HG02588 (cell line): ENCODE results near the gene ZNF467.

Experiments used
- ATAC-seq: cut with Tn5 transposase; IDR thresholded peaks from one replicate; pipeline ENCODE4 v1.9.1; 2021; ENCODE audit warnings: mild to moderate bottlenecking, moderate library complexity; ENCODE audit not compliant: unreplicated experiment

ZNF467 gene

GRCh38 chr7:149729983-149730801, 43.2 kb downstream of the ZNF467 start:
- no peak for ATAC-seq

- ATAC-seq, result no peak
Observed at GRCh38 chr7:149729586-149729982, 43.8 kb downstream of the ZNF467 start.

DNA sequence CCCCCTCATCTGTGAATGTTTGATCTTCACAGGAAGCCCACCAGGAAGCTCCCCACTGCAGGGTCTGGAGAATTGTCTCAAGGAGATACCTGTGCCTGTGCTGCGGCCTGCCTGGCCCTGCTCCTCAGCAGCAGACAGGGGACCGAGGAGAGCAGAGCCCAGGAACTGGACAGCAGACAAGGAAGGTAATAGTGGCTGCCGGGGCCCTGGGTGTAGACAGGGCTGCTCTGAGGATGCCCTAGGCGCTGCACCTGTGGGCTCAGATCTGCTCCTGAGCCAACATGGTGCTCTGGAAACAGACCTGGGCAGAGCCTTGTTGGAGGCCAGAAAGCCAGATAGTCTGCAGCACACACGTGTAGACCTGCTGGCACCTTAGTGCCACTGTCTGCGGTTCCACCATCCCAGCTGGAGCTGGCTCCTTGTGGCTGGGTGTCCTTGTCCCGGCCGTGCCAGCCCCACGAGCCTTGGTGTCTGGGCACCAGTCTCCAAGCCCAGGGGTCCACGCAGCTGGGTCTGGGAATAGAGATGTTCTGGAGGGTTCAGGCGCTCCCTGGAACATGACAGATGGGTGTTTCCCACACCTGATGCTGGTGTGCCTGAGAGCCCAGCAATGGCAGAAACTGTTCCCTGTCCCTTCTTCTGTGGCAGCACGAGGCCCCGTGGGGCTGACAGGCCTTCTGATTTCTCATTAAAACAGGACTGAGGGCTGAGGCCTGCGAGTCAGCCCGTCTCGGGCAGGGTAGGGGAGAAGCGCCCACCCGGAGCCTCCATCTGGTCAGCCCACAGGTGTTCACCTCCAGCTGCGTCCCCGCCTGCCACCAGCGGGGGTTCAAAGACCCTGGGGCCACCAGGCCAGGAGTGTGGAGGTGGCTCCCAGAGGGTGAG, 44.7 kb downstream of the ZNF467 start:
- no peak for ATAC-seq

- ATAC-seq, result no peak
Observed at GRCh38 chr7:149727899-149728476, 45.4 kb downstream of the ZNF467 start.

- no peak for ATAC-seq
Observed at GRCh38 chr7:149727053-149727898, 46.1 kb downstream of the ZNF467 start.

- no peak for ATAC-seq
Observed at GRCh38 chr7:149725916-149726315, 47.5 kb downstream of the ZNF467 start.

- no peak for ATAC-seq
Observed at GRCh38 chr7:149725426-149725821, 48.0 kb downstream of the ZNF467 start.

DNA sequence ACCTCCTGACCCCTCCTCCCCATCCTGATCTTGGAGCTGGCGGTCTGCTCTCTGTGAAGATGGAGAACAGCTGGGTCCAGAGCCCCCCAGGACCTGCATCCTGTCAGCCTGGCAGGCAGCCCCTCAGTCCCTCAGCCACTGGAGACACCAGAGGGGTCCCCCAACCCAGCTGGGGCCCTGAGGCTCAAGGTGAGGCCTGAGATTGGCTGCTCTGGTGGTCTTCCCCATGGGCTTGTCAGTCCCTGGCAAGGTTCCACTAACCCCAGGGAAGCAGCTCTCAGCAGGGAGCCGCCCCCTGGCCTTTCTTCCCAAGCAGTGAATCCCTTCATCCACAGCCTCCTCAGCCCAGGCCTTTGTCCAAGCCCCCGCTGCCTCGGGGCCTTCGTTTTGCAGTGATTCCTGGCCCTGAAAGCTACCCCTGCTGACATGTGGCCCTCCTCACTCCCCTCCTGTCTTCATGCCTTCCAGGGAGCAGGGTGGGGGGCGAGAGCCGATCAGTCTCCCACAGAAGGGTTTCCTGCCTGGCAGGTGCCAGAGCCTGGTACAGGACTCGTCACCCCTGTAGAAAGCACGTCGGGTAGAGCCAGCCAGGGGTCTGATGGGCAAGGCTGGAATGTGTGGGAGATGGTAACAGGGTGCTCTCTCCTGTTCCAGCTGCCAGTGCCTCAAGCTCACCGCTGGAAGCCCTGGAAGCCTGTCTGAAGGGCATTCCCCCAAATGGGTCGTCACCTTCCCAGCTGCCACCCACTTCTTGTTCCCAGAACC, 48.5 kb downstream of the ZNF467 start:
- no peak for ATAC-seq

DNA sequence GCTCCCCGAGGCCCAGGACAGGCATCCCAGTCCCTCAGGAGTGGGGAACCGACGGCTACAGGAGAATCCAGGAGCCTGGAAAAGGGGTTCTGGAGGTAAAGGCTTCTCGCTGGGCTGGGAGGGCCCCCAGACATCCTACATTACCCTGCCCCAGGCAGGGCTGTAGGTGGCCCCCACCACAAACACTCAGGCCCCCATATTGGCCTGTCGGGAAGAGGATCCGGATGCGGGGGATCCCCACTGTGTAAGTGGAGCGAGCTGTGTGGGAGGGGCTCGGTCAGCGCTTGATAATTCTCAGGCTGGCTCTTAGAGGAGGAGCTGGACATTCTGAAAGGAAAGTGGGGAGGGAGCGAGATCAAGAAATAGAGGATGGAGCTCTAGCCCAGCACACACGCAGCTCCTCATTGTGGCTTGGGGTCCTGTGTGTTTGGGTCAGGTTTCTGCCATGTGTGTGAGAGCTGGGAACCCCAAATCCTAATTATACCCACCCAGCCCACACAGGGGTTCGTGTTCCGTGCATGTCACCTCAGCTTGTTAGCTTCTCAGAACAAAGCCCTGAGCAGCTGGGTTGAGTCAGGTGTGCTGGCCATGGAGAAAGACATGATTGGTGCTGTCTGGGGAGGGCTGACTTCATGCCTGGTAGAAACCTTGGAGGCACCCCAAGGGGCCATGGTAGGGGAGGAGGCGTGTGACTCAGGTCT, 49.4 kb downstream of the ZNF467 start:
- ATAC-seq, result no peak

DNA sequence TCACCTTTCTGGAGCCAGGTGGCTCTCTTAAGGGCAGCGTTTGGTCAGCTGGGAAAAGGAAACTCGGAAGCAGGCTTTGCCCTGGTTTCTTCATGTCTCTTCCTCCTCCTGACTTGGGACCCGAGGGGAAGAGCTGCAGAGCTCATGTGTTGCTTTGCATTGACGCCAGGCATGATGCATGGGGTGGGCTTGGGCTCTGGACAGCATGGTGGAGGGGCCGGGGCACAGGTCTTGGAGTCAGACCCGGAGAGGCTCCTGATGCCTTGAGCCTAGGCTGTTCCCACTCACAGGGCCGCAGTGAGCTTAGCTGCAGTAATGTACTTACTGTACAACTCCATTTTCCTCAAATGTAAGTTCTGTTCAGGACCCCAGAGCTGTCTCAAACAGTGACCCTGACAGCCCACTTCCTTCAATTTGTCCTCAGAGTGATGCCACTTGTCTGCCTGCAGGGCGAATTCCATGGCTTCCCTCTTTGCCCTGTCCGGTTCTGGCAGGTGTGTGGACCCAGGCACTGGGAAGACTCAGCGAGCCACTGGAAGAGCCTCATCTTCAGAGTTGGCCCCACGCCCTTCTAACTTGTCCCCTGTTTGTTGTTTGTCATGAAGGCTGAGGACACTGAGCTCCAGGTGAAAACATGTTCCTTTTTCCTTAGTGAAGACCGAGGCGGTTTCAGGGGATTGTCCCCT, 50.2 kb downstream of the ZNF467 start:
- ATAC-seq, result no peak

DNA sequence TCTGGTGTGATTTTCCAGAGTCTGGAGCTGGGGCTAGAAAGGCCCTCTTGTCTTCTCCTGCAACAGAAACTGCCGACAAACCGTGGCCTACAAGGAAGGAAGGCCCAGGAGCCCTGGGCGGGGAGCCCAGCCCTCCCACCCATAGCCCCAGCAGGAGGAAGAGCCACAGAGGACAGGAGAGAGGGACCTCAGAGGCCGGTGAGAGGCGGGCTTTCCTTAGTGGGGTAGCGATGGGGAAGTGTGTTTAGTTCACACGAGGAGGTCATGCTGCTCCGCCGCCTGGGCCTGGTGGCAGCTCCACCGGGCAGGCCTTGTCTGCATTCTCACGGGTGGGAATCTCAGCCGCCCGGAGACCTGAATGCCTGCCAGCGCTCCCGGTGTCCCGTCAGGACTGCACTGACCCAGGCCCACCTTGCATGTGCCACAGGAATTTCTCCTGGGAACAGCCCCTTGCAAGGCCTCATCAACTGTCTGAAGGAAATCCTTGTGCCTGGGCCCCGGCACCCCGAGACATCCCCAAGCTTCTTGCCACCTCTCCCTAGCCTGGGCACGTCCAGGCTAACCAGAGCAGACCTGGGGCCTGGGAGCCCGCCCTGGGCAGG, 50.9 kb downstream of the ZNF467 start:
- no peak for ATAC-seq

DNA sequence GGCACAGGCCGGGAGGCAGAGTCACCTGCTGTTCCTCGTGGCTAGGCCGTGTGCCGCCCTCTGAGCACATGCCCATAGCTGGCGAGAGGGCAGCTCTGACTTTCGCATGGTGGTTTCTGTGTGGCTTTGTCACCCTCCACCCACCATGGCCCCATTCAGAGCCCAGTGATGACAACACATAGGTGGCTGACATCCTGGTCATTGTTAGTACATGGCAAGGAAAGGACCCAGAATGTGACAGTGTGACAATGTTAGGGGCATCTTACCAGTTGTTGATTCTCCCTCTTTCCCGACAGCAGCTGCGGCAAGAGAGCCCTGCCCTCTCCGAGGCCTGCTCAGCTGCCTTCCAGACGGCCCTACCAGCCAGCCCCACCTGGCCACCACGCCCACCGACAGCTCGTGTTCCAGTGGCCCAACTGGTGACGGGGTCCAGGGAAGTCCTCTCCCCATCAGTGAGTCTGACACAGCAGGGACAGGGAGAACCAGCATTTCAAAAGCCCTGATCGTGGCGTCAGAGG, 52.2 kb downstream of the ZNF467 start:
- no peak for ATAC-seq

- ATAC-seq, result peak; percentile 52
Observed at GRCh38 chr7:149720372-149721083, 52.9 kb downstream of the ZNF467 start.

- ATAC-seq, result peak; percentile 39
Observed at GRCh38 chr7:149719912-149720335, 53.5 kb downstream of the ZNF467 start.

DNA sequence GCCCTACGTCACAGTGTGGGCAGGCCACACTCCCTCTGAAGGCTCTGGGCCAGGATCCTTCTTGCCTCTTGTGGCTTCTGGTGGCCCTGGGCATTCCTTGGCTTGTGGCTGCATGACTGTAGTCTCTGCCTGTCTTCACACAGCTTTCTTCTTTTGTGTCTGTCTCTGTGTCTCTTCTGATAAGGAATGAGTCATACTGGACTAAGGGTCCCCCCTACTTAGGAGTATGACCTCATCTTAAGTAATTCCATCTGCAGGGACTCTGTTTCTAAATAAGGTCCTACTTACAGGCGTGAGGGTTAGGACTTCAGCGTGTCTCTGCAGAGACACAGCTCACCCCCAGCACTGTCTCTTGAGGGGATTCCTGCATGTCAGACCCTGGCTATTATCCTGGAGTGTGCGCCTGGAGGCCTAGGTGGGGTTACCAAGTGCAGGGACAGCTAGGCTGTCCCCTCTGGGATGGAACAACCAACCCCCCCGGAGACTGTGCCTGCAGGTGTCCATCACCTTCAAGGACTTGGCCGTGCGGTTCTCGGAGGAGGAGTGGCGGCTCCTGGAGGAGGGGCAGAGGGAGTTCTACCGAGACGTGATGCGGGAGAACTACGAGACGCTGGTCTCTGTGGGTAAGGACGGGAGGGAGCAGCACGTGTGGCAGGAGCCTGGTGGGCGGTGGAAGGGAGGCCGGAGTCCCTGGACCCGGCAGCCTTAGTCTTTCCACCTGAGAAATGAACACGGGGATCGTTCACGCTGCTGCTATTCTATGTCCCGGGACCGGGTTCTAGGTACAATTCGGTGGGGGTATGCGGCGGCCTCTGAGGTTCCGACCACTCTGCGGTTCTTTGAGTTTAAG, 54.1 kb downstream of the ZNF467 start:
- ATAC-seq, result no peak

DNA sequence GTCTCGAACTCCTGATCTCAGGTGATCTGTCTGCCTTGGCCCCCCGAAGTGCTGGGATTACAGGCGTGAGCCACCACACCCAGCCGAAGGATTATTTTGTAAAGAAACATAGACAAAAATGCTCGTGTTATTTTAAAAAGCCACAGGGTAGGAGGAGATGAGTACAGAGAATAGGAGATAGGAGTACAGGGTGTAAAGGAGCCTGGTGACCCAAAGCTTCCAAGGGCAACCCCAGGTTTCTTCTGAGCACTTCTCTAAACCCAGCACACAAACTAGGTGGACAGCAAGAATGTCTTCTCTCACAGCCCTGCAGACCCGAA, 54.7 kb downstream of the ZNF467 start:
- ATAC-seq, result no peak

DNA sequence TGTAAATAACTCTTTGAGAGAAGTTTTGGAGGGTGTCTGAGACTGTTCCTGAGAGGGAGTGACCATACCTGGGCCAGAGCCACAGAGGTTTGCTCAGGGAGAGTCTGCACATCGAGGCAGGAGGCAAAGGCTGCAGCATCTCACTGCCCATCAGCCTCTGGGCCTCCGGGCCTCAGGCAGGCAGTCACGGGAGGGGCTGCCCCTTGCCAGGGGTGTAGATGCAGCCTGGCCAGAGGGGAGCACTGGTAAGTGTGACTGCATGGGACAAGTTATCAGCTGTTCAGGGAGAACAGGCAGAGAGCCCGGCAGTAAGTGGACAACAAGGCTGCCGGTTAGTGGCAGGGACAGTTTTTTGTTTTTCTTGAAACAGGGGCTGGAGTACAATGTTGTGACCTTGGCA, 55.9 kb downstream of the ZNF467 start:
- ATAC-seq, result no peak
